Skeletal muscle cell (primary cell): ENCODE data around the gene RGL3.
"Not testable (repeated sequence)": the region's sequence is repeated elsewhere in the genome, so short reads cannot be mapped to it uniquely, and the experiment has no call there.

Source experiments
- DNase-seq: peaks from one replicate; pipeline ENCODE4 v3.0.0-alpha.2; 2010; ENCODE audit warnings: low read depth
- H3K4me3 ChIP-seq: 2 replicates; pipeline ENCODE4 v1.5.1; 2011; ENCODE audit warnings: low read depth, mild to moderate bottlenecking, control low read depth, low read length, moderate library complexity

Gene RGL3

GRCh38 chr19:11450570-11451326, 31.6 kb upstream of the RGL3 start:
- DNase-seq = no peak
- H3K4me3 ChIP-seq = no peak overlapping the region

DNA sequence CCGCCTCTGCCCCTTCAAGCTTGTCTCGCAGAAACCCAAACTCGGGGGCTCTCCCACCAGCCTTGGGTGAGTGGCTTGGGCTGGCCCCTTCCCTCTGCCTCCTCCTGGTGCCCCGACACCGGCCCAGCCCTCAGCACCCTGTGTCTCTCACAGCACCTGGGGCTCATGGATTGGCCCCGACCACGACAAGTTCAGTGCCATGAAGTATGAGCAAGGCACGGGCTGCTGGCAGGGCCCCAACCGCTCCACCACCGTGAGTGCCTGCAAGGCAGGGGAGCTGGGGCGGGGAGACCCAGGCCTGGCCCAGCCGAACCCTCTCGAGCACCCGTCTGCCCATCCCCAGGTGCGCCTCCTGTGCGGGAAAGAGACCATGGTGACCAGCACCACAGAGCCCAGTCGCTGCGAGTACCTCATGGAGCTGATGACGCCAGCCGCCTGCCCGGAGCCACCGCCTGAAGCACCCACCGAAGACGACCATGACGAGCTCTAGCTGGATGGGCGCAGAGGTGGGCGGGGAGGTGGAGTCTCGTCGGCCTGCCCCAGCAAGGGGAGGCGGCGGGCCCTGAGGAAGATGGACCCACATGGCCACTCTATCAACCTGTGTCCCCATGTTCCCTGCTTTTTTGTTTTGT, 29.9 kb upstream of the RGL3 start:
- DNase-seq = no peak
- H3K4me3 ChIP-seq = no peak overlapping the region

GRCh38 chr19:11448410-11448809, 29.3 kb upstream of the RGL3 start:
- H3K4me3 ChIP-seq = no peak overlapping the region
- DNase-seq = no peak

GRCh38 chr19:11447347-11448262, 28.5 kb upstream of the RGL3 start:
- no peak overlapping the region for H3K4me3 ChIP-seq
- no peak for DNase-seq

- no peak for DNase-seq
Measured at GRCh38 chr19:11446652-11447301, 27.7 kb upstream of the RGL3 start.

GRCh38 chr19:11446271-11446651, 27.1 kb upstream of the RGL3 start:
- DNase-seq = no peak
- H3K4me3 ChIP-seq = no peak overlapping the region

More at GRCh38 chr19:11446652-11447301, 27.7 kb upstream of the RGL3 start:
- no peak overlapping the region for H3K4me3 ChIP-seq

GRCh38 chr19:11445141-11445540, 26.0 kb upstream of the RGL3 start:
- no peak overlapping the region for H3K4me3 ChIP-seq
- no peak for DNase-seq

DNA sequence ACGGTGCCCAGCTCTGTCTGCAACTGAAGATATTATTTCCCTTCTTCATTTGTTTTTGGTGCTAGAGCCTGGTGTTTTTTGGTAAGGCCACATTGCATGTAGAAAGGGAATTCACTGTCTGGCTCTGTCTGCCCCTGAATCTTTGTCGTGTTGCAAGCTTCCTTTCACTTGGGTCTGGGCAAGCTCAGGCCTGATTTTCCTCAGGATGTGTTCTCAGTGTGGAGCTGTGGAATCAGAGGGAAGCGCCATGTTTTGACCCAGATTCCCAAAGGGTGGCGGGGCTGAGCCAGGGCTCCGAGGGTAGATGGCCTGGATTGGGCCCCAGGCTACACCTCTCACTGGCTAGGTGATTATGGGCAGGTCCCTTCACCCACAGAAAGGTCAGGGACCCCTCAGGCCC, 24.9 kb upstream of the RGL3 start:
- no peak for DNase-seq
- no peak overlapping the region for H3K4me3 ChIP-seq

DNA sequence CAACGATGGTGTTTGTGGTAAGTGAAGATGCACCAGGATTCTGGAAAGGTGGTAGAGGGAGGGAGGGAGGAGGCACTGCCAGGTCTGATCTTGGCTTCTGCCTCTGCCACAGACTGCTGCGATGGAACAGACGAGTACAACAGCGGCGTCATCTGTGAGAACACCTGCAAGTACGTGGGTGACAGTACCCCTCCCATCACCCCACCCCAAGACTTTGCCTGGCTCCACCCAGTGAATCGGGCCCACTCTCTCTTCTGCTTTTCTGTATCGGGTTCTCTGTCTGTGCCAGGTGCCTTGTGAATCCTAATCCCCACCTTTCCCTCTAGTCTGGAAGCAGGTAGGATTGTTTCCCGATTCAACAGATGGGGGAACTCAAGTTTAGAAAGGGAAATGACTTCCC, 18.8 kb upstream of the RGL3 start:
- no peak overlapping the region for H3K4me3 ChIP-seq
- no peak for DNase-seq

- H3K4me3 ChIP-seq = peak overlapping the region; percentile 89
- DNase-seq = no peak
Measured at GRCh38 chr19:11435833-11436313, 16.8 kb upstream of the RGL3 start.

DNA sequence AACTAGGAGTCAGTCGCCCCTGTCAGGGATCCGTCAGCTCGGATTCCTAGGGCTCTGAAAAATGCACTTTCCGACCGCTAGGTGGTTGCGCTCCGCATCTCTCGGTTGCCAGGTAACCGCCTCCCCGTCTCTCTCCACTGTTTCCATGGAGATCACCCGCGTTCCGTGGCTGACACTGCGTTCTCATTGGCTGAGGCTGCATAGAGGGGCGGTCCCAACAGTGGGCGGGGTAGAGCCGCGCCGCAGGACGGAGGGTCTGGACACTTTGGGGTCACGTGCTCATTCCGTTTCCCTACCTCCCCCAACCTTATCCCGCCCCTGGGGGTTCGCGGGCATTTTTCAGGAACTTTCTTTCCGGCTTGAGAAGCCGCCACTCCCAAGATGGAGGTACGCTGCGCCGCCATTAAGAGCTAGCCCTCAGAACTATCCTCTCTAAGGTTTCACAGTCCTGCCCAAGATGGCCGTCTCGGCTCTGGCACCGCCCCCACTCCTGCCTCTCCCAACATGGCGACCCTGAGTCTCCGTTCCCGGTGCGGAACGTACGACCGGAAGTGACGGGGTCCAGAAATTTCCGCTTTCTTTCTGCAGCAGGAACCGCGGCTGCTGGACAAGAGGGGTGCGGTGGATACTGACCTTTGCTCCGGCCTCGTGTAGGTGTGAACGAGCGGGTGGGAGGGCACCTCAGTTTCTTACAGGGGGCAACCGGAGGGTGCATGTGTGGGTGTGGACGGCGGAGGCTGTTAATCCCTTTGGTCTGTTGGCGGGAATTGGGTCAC, 16.1 kb upstream of the RGL3 start, which contains the start of the genes ODAD3 and PRKCSH:
TSS of gene ODAD3 (minus strand) at position 65 of the 776 bp plus-strand sequence. CDS start 105 bp downstream, outside the sequence.
TSS of gene PRKCSH (plus strand) at position 579 of the 776 bp plus-strand sequence. CDS start 483 bp downstream, outside the sequence.
- DNase-seq = peak; percentile 99
- H3K4me3 ChIP-seq = peak within 1 kb of the TSS; percentile 89

- DNase-seq = no peak
- H3K4me3 ChIP-seq = peak overlapping the region; percentile 89
Measured at GRCh38 chr19:11434703-11435056, 15.6 kb upstream of the RGL3 start.

- DNase-seq, H3K4me3 ChIP-seq: not testable (repeated sequence)
Measured at GRCh38 chr19:11433526-11433925, 14.4 kb upstream of the RGL3 start.

GRCh38 chr19:11426656-11427055, 7.5 kb upstream of the RGL3 start:
- no peak overlapping the region for H3K4me3 ChIP-seq

DNA sequence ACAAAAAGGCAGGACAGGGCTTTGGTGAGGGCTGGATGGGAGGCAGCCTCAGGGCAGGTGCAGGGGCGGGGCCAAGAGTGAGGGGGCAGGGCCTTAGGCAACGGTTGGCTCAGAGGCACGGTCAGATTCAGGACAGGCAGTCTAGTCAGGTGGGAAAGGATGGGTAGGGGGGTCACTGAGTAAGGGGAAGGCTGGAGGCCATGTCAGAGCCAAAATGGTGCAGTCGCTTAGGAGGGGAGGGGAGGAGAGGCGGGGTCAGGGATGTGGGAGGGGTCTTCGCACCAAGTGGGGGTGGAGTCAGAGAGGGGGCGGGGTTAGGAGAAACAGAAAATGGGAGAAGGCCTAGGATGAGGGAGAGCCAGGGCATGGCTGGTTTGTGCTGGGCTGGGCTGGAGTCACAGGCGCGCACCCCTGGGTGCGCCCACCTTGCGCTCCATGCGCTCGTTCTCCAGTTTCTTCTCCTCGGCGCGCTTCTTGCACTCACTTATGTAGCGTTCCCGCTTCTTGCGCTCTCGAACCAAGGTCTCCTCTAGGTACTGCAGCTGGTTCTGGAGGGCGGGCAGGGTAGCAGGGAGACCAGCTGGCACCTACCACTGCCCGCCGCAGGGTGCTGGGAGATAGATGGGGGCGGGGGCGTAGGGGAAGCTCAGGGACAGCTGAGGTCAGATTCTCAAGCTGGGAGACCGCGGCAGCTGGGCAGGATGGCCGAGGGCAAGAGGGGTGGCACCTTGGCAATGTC, 6.8 kb upstream of the RGL3 start:
- DNase-seq = no peak
- H3K4me3 ChIP-seq = no peak overlapping the region

More at GRCh38 chr19:11426656-11427055, 7.5 kb upstream of the RGL3 start:
- DNase-seq = no peak

- no peak for DNase-seq
- no peak overlapping the region for H3K4me3 ChIP-seq
Measured at GRCh38 chr19:11423791-11424181, 4.7 kb upstream of the RGL3 start.

DNA sequence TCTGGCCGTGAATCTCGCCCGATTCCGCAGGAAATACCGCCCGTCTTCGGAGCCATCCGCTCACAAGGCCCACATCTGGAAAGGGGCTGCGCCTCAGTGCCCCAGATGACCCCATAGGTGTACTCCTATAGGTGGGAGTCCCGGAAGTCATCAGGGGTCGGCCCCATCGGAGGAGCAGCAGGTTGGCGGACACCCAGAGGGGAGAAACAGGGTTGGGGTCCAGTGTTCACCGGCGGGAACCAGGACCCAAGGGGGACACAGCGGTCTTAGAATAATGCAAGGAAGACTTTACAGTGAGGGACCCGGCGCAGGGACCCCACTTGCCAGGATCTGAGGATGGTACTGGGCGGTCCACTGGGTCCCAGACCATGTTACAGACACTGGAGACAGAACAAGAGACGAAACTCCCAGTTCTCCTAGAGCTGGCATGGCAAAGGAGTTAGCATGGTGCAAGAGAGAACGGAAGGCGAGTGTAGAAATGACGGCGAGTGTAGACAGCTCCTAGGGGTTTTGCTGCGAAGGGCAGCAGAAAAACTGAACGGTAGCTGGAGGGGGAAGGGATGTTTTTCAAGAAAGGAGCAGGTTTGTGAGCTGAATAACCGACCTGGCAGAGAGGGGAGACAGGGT, 4.2 kb upstream of the RGL3 start:
- DNase-seq = no peak
- H3K4me3 ChIP-seq = no peak overlapping the region
